Hypothalamus (tissue), 51 donors: Measurements from ENCODE around the gene LAMB1.
"Not testable (repeated sequence)": the region's sequence is repeated elsewhere in the genome, so short reads cannot be mapped to it uniquely, and the experiment has no call there.

Experiments
- DNase-seq, 51 donors: peaks; one replicate each; lab custom pipeline; 2025; lab: John Stamatoyannopoulos, UW

Gene LAMB1

GRCh38 chr7:107889992-107890391 lies 113.0 kb downstream of the LAMB1 start:
- no peak for DNase-seq

GRCh38 chr7:107887827-107888226 lies 115.1 kb downstream of the LAMB1 start:
- not testable (repeated sequence) for DNase-seq

GRCh38 chr7:107884066-107884818 lies 118.7 kb downstream of the LAMB1 start:
- no peak for DNase-seq

- no peak for DNase-seq
These were observed 120.2 kb downstream of the LAMB1 start for GRCh38 chr7:107882766-107883165.

GRCh38 chr7:107879400-107880035 lies 123.4 kb downstream of the LAMB1 start:
- peak in 11 of 51 donors; percentile 4 to 43 (median 12) for DNase-seq

GRCh38 chr7:107878636-107879035 lies 124.3 kb downstream of the LAMB1 start:
- DNase-seq: no peak

GRCh38 chr7:107877731-107878382 lies 125.1 kb downstream of the LAMB1 start:
- DNase-seq: no peak

- no peak for DNase-seq
These were observed 126.0 kb downstream of the LAMB1 start for GRCh38 chr7:107876916-107877315.

- DNase-seq: peak in 17 of 51 donors; percentile 0 to 55 (median 9)
These were observed 128.1 kb downstream of the LAMB1 start for GRCh38 chr7:107874605-107875446.

- no peak for DNase-seq
These were observed 128.8 kb downstream of the LAMB1 start for GRCh38 chr7:107874111-107874510.
